GM12878 (cell line): ENCODE measurements around the gene AP1G2.

Experiments used
- GATAD2B ChIP-seq: fragments of 450-650 bp; conservative IDR thresholded peaks from 2 replicates; pipeline ENCODE4 v1.6.1; 2017; ENCODE audit warnings: low read depth, mild to moderate bottlenecking, moderate library complexity
- NFIC ChIP-seq: IDR thresholded peaks from 2 replicates; pipeline ENCODE4 v1.6.1; 2012; ENCODE audit warnings: low read depth, mild to moderate bottlenecking, inconsistent platforms, low read length, moderate library complexity
- TF ChIP-seq, protein P1 (sequence below): IDR thresholded peaks from 2 replicates; pipeline ENCODE4 v1.6.1; 2012; ENCODE audit warnings: mild to moderate bottlenecking, low read depth, low read length
- TF ChIP-seq, protein P2 (sequence below): IDR thresholded peaks from 2 replicates; pipeline ENCODE4 v1.6.1; 2011; ENCODE audit warnings: borderline replicate concordance, low read depth, mild to moderate bottlenecking, moderate library complexity, low read length; ENCODE audit not compliant: insufficient read depth, poor library complexity, severe bottlenecking
- TF ChIP-seq, protein P3 (sequence below), 3 experiments: IDR thresholded peaks in 2 of 3; conservative IDR thresholded peaks in 1 of 3; 2 replicates each; pipeline ENCODE4 v1.5.1; 2011; ENCODE audit warnings: low read depth in 3 of 3, low read length in 3 of 3, mild to moderate bottlenecking in 3 of 3, control low read depth in 2 of 3, moderate library complexity in 2 of 3, inconsistent platforms in 1 of 3, mixed read lengths in 1 of 3; ENCODE audit not compliant: control insufficient read depth in 2 of 3, insufficient read depth in 1 of 3; ENCODE audit errors: extremely low read depth in 1 of 3
- TF ChIP-seq, protein P4 (sequence below): IDR thresholded peaks from 2 replicates; pipeline ENCODE4 v1.6.1; 2011; ENCODE audit warnings: low read depth, mild to moderate bottlenecking, low read length, moderate library complexity, borderline replicate concordance; ENCODE audit errors: extremely low read depth

DNA sequence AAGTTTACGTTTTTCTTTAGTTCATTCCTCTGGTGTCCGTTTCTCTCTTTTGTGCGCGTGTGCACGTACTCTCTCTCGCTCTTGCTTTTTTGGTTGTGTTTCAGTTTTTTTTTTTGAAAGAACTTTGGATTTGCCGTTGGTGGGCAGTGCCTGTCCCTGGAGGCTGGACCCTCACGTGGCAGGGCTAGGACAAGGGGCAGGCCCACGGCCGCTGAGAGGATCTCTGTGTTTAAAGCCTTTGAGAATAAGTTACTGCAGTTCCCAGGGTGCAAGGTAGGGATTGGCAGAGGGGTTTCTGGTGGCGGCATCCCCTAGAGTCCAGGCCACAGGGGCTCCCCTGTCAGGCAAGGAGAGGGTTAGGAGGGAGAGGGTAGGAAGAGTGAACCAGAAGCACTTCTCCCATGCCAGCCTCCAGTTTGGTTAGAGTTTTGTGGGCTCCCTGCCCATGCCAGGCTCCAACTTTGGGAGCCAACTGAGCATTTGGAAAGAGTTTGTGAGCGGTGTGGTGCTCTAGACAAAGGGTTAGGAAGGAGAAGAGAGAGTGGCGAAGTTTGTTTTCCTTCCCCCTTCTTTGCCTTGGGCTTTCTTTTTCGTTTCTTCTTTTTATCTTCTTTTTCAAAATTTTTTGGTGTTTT lies 46.6 kb downstream of the AP1G2 start:
- TF ChIP-seq GATAD2B (no peak), NFIC (no peak)
- TF ChIP-seq, protein P1, sequence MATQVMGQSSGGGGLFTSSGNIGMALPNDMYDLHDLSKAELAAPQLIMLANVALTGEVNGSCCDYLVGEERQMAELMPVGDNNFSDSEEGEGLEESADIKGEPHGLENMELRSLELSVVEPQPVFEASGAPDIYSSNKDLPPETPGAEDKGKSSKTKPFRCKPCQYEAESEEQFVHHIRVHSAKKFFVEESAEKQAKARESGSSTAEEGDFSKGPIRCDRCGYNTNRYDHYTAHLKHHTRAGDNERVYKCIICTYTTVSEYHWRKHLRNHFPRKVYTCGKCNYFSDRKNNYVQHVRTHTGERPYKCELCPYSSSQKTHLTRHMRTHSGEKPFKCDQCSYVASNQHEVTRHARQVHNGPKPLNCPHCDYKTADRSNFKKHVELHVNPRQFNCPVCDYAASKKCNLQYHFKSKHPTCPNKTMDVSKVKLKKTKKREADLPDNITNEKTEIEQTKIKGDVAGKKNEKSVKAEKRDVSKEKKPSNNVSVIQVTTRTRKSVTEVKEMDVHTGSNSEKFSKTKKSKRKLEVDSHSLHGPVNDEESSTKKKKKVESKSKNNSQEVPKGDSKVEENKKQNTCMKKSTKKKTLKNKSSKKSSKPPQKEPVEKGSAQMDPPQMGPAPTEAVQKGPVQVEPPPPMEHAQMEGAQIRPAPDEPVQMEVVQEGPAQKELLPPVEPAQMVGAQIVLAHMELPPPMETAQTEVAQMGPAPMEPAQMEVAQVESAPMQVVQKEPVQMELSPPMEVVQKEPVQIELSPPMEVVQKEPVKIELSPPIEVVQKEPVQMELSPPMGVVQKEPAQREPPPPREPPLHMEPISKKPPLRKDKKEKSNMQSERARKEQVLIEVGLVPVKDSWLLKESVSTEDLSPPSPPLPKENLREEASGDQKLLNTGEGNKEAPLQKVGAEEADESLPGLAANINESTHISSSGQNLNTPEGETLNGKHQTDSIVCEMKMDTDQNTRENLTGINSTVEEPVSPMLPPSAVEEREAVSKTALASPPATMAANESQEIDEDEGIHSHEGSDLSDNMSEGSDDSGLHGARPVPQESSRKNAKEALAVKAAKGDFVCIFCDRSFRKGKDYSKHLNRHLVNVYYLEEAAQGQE: no peak
- TF ChIP-seq, protein P2, sequence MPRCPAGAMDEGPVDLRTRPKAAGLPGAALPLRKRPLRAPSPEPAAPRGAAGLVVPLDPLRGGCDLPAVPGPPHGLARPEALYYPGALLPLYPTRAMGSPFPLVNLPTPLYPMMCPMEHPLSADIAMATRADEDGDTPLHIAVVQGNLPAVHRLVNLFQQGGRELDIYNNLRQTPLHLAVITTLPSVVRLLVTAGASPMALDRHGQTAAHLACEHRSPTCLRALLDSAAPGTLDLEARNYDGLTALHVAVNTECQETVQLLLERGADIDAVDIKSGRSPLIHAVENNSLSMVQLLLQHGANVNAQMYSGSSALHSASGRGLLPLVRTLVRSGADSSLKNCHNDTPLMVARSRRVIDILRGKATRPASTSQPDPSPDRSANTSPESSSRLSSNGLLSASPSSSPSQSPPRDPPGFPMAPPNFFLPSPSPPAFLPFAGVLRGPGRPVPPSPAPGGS: no peak
- TF ChIP-seq, protein P3, sequence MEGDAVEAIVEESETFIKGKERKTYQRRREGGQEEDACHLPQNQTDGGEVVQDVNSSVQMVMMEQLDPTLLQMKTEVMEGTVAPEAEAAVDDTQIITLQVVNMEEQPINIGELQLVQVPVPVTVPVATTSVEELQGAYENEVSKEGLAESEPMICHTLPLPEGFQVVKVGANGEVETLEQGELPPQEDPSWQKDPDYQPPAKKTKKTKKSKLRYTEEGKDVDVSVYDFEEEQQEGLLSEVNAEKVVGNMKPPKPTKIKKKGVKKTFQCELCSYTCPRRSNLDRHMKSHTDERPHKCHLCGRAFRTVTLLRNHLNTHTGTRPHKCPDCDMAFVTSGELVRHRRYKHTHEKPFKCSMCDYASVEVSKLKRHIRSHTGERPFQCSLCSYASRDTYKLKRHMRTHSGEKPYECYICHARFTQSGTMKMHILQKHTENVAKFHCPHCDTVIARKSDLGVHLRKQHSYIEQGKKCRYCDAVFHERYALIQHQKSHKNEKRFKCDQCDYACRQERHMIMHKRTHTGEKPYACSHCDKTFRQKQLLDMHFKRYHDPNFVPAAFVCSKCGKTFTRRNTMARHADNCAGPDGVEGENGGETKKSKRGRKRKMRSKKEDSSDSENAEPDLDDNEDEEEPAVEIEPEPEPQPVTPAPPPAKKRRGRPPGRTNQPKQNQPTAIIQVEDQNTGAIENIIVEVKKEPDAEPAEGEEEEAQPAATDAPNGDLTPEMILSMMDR (IDR thresholded peaks at IDR 0.05 in 2 of 3, conservative IDR thresholded peaks at IDR 0.05 in 1 of 3; ENCODE audit: control insufficient read depth in 2 of 3, extremely low read depth in 1 of 3, insufficient read depth in 1 of 3, low read depth in 3 of 3, low read length in 3 of 3): no peak
- TF ChIP-seq, protein P4, sequence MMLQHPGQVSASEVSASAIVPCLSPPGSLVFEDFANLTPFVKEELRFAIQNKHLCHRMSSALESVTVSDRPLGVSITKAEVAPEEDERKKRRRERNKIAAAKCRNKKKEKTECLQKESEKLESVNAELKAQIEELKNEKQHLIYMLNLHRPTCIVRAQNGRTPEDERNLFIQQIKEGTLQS: no peak
